GM23338 (cell line): ENCODE data around the gene ATG9B. TPM values are rescaled to one million over a fixed set of nuclear protein-coding genes. Genes with fewer than 3 reads are reported as not detected.

ENCODE experiments used
- ATAC-seq: fragments of 200-7000 bp; cut with Tn5 transposase; 3 replicates; pipeline ENCODE4 v1.9.1; 2020
- DNase-seq: peaks from one replicate; pipeline ENCODE4 v3.0.0-alpha.2; 2015; ENCODE audit warnings: low spot score
- H2AFZ ChIP-seq: fragments of 200-600 bp; sonication (generic); 2 replicates; pipeline ENCODE4 v1.8.0; 2016; ENCODE audit warnings: antibody characterized with exemption, mild to moderate bottlenecking, moderate library complexity
- H3F3A ChIP-seq: fragments of 200-600 bp; sonication (generic); replicated peaks from 2 replicates; pipeline ENCODE4 v1.8.0; 2017; ENCODE audit warnings: antibody characterized with exemption, mixed run types, low read depth
- H3K27ac ChIP-seq: fragments of 200-600 bp; sonication (generic); 2 replicates; pipeline ENCODE4 v1.6.1; 2016; ENCODE audit warnings: low read depth
- H3K27me3 ChIP-seq: fragments of 200-600 bp; sonication (generic); 2 replicates; pipeline ENCODE4 v1.8.0; 2016; ENCODE audit warnings: mild to moderate bottlenecking, mixed run types, moderate library complexity; ENCODE audit not compliant: insufficient read depth
- H3K36me3 ChIP-seq: fragments of 200-600 bp; sonication (generic); 2 replicates; pipeline ENCODE4 v1.8.0; 2016; ENCODE audit warnings: mild to moderate bottlenecking; ENCODE audit not compliant: insufficient read depth
- H3K4me1 ChIP-seq: fragments of 200-600 bp; sonication (generic); 2 replicates; pipeline ENCODE4 v1.8.0; 2016; ENCODE audit warnings: mild to moderate bottlenecking, moderate library complexity; ENCODE audit not compliant: insufficient read depth
- H3K4me2 ChIP-seq: fragments of 200-600 bp; sonication (generic); 2 replicates; pipeline ENCODE4 v1.7.1; 2017; ENCODE audit warnings: mixed run types
- H3K4me3 ChIP-seq: fragments of 200-600 bp; sonication (generic); 2 replicates; pipeline ENCODE4 v1.6.1; 2016; ENCODE audit warnings: mixed run types
- H3K79me2 ChIP-seq: fragments of 200-600 bp; sonication (generic); replicated peaks from 2 replicates; pipeline ENCODE4 v1.8.0; 2017; ENCODE audit warnings: mild to moderate bottlenecking; ENCODE audit not compliant: insufficient read depth
- H3K9me2 ChIP-seq: fragments of 200-600 bp; sonication (generic); 2 replicates; pipeline ENCODE4 v1.8.0; 2017; ENCODE audit not compliant: insufficient read depth
- H4K20me1 ChIP-seq: fragments of 200-600 bp; sonication (generic); replicated peaks from 2 replicates; pipeline ENCODE4 v1.8.0; 2017; ENCODE audit warnings: mild to moderate bottlenecking; ENCODE audit not compliant: insufficient read depth
- H3K27ac Mint-ChIP-seq: 2 replicates; pipeline ENCODE4 v1.8.0; 2020; ENCODE audit warnings: inconsistent platforms, mild to moderate bottlenecking, moderate library complexity, mixed read lengths
- H3K27me3 Mint-ChIP-seq: 3 replicates; pipeline ENCODE4 v1.8.0; 2022; ENCODE audit warnings: low read depth, mild to moderate bottlenecking, moderate library complexity, mixed read lengths, inconsistent platforms; ENCODE audit not compliant: insufficient read depth, poor library complexity
- H3K36me3 Mint-ChIP-seq: 3 replicates; pipeline ENCODE4 v1.8.0; 2021; ENCODE audit warnings: low read depth, mild to moderate bottlenecking, inconsistent platforms, moderate library complexity, mixed read lengths
- H3K4me1 Mint-ChIP-seq: 3 replicates; pipeline ENCODE4 v1.8.0; 2020; ENCODE audit warnings: mild to moderate bottlenecking, inconsistent platforms, mixed read lengths
- H3K4me3 Mint-ChIP-seq: 3 replicates; pipeline ENCODE4 v1.8.0; 2021; ENCODE audit warnings: moderate library complexity, mild to moderate bottlenecking, inconsistent platforms, mixed read lengths
- H3K9me3 Mint-ChIP-seq: 3 replicates; pipeline ENCODE4 v1.8.0; 2020; ENCODE audit warnings: moderate library complexity, mild to moderate bottlenecking, inconsistent platforms, mixed read lengths
- CREB1 ChIP-seq: fragments of 250-450 bp; sonication (Bioruptor Pico); IDR thresholded peaks from 2 replicates; pipeline ENCODE4 v1.5.0; 2020; ENCODE audit warnings: low read depth, mild to moderate bottlenecking, moderate library complexity
- CTCF ChIP-seq, 2 experiments: fragments of 200-600 bp in 1 of 2; sonication (generic) in 1 of 2; conservative IDR thresholded peaks; 2 replicates each; pipeline versions ENCODE4 v1.5.1 to v1.6.1; 2016 to 2017; ENCODE audit warnings: antibody characterized with exemption in 2 of 2, low read depth in 2 of 2, mild to moderate bottlenecking in 2 of 2, moderate library complexity in 1 of 2
- ETS1 ChIP-seq: IDR thresholded peaks from 2 replicates; pipeline ENCODE4 v1.6.1; 2016; ENCODE audit warnings: antibody characterized with exemption
- EZH2 ChIP-seq: fragments of 200-600 bp; sonication (generic); IDR thresholded peaks from one replicate; pipeline ENCODE4 v1.8.0; 2017; ENCODE audit warnings: antibody characterized with exemption, mild to moderate bottlenecking, low read depth; ENCODE audit not compliant: unreplicated experiment
- JUNB ChIP-seq: IDR thresholded peaks from one replicate; pipeline ENCODE4 v1.6.1; 2016; ENCODE audit warnings: antibody characterized with exemption; ENCODE audit not compliant: unreplicated experiment
- POLR2AphosphoS5 ChIP-seq: IDR thresholded peaks from 2 replicates; pipeline ENCODE4 v1.6.1; 2016; ENCODE audit warnings: antibody characterized with exemption, low read depth
- REST ChIP-seq: IDR thresholded peaks from one replicate; pipeline ENCODE4 v1.6.1; 2018; ENCODE audit warnings: antibody characterized with exemption; ENCODE audit not compliant: unreplicated experiment
- ZNF331 ChIP-seq: fragments of 250-450 bp; sonication (Bioruptor Pico); IDR thresholded peaks from 2 replicates; pipeline ENCODE4 v1.5.0; 2020; ENCODE audit warnings: low read depth, mild to moderate bottlenecking, moderate library complexity
- ZNF462 ChIP-seq: fragments of 250-450 bp; sonication (Bioruptor Pico); IDR thresholded peaks from 2 replicates; pipeline ENCODE4 v1.5.0; 2020; ENCODE audit warnings: mild to moderate bottlenecking, moderate library complexity
- polyA plus RNA-seq: library from polyadenylated mRNA; unstranded; fragments of >200 nt; fragmentation: Nextera tagmentation; extraction: Ambion mirVana; gene quantifications from 2 replicates; pipeline ENCODE4 v1.2.1, GENCODE V29; 2016
- total RNA-seq: library from RNA; depleted of rRNA; stranded (reverse); fragments of >200 nt; shearing (Covaris generic); gene quantifications from 2 replicates; pipeline ENCODE4 v1.2.3, GENCODE V29; 2014

ATG9B gene
- total and polyA plus RNA-seq, 2 experiments from 2014 or later: 1.2 to 3.4 TPM

- Histone ChIP-seq H3K4me2 (no peak overlapping the region), H3K4me1 (peaks cover 13% of the 10 kb centered on the region), H3K4me3 (no peak overlapping the region), H3K79me2 (no peaks in the 10 kb centered on the region), H2AFZ (no peak overlapping the region), H3K27ac (no peak overlapping the region), H3F3A (0 out of 2 replicates have a peak, but pooled peaks cover 5% of the 10 kb centered on the region), H3K27me3 (no peaks in the 10 kb centered on the region), H3K36me3 (peaks cover 12% of the 10 kb centered on the region), H4K20me1 (peaks cover under 1% of the 10 kb centered on the region; the same call in 1 of the 2 replicates), H3K9me2 (no peaks in the 10 kb centered on the region)
- Mint-ChIP-seq H3K9me3 (no peaks in the 10 kb centered on the region), H3K36me3 (peaks cover 68% of the 10 kb centered on the region), H3K27me3 (peaks cover 26% of the 10 kb centered on the region), H3K4me3 (no peak overlapping the region), H3K4me1 (peaks cover 21% of the 10 kb centered on the region), H3K27ac (no peak overlapping the region)
- DNase-seq: no peak
- no peak for ATAC-seq
- TF ChIP-seq JUNB: no peak
- no peak for TF ChIP-seq ETS1
- no peak for TF ChIP-seq CREB1
- TF ChIP-seq POLR2AphosphoS5: no peak
- no peak for TF ChIP-seq CTCF (conservative IDR thresholded peaks at IDR 0.05; ENCODE audit: low read depth in 2 of 2)
- TF ChIP-seq REST: no peak
- no peak for TF ChIP-seq EZH2
- no peak for TF ChIP-seq ZNF331 (CRISPR knock-in tag)
- no peak for TF ChIP-seq ZNF462
Measured at GRCh38 chr7:151071032-151071866, 47.0 kb upstream of the ATG9B start.
